BLaER1 (cell line): ENCODE results near the gene ZNF281.
A peak's percentile ranks its signal among the peaks of the same experiment; 100 is the strongest.

Experiments
- H3K27ac ChIP-seq: shearing (Covaris generic); formaldehyde crosslinking; 2 replicates; pipeline ENCODE4 v1.8.1; 2022
- H3K27me3 ChIP-seq: shearing (Covaris generic); formaldehyde crosslinking; 2 replicates; pipeline ENCODE4 v1.8.1; 2022
- H3K36me3 ChIP-seq: shearing (Covaris generic); formaldehyde crosslinking; 2 replicates; pipeline ENCODE4 v1.8.1; 2022
- H3K4me1 ChIP-seq: shearing (Covaris generic); formaldehyde crosslinking; 2 replicates; pipeline ENCODE4 v1.8.1; 2022
- H3K4me2 ChIP-seq: shearing (Covaris generic); formaldehyde crosslinking; 2 replicates; pipeline ENCODE4 v1.8.1; 2022
- H3K4me3 ChIP-seq: shearing (Covaris generic); formaldehyde crosslinking; 2 replicates; pipeline ENCODE4 v1.8.1; 2022
- H3K9ac ChIP-seq: shearing (Covaris generic); formaldehyde crosslinking; 2 replicates; pipeline ENCODE4 v1.8.1; 2022
- H3K9me3 ChIP-seq: shearing (Covaris generic); formaldehyde crosslinking; 2 replicates; pipeline ENCODE4 v1.8.1; 2022
- H4K20me1 ChIP-seq: shearing (Covaris generic); formaldehyde crosslinking; 2 replicates; pipeline ENCODE4 v1.8.1; 2022
- Cebpa-rat ChIP-seq: shearing (Covaris generic); IDR thresholded peaks from 2 replicates; pipeline ENCODE4 v1.8.1; 2022

The ZNF281 gene

DNA sequence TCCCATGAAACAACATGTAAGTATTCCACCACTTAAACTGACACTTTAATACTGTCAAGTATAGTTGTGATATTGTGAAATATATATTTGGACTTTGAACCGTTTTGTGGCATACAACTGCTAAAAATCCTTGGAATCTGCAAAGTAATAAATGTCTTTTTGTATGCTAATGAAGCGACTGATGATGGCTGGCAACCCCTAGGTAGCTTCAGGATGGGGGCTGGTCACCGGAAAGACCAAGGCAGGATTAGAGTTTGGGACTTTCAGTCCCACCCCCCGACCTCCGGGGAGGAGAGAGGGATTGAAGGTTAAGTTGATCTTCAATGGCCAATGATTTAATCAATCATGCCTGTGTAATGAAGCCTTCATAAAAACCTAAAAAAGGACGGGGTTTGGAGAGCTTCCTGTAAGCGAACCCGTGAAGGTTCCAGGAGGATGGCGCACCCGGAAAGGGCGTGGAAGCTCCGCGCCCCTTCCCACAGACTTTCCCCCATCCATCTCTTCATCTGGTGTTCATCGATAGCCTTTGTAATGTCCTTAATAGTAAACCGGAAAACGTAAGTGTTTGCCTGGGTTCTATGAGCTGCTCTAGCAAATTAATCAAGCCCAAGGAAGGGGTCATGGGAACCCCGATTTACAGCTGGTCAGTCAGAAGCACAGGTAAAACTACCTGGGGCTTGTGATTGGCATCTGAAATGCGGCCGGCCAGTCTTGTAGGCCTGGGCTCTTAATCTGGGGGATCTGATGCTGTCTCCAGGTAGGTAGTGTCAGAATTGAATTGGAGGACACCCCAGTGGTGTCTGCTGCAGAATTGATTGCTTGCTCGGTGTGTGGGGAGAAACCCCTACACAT, 1.8 kb upstream of the ZNF281 start:
- no peak overlapping the region for H3K4me2 ChIP-seq
- H4K20me1 ChIP-seq: peaks cover 26% of the 10 kb centered on the region
- H3K9ac ChIP-seq: no peak overlapping the region
- peaks cover 16% of the 10 kb centered on the region for H3K9me3 ChIP-seq
- no peak overlapping the region for H3K4me3 ChIP-seq
- no peak for TF ChIP-seq Cebpa-rat
- peaks cover 31% of the 10 kb centered on the region for H3K4me1 ChIP-seq
- H3K27ac ChIP-seq: no peak overlapping the region
- H3K27me3 ChIP-seq: no peaks in the 10 kb centered on the region
- peaks cover 22% of the 10 kb centered on the region for H3K36me3 ChIP-seq

DNA sequence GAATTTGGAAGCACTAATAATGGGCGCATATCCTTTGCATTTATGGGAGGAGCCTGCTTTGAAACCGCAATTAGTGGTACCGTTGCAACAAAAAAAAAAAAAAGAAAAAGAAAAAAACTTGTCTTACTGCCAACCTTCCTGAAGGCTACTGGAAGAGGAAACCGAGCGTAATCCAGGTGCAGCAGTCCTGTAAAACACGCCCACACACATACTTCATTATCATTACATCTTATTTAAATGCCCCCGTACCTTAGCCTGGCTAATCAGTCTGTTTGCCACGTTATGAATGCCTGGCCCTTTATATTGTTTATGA, 686 bp upstream of the ZNF281 start:
- Histone ChIP-seq H3K9ac (peak overlapping the region; percentile 90), H3K4me1 (peaks cover 41% of the 10 kb centered on the region), H3K27ac (peak overlapping the region; percentile 75), H3K36me3 (peaks cover 31% of the 10 kb centered on the region), H4K20me1 (peaks cover 35% of the 10 kb centered on the region), H3K9me3 (peaks cover 21% of the 10 kb centered on the region), H3K4me3 (peak overlapping the region; percentile 96), H3K27me3 (no peaks in the 10 kb centered on the region), H3K4me2 (peak overlapping the region; percentile 84)
- TF ChIP-seq Cebpa-rat: no peak

DNA sequence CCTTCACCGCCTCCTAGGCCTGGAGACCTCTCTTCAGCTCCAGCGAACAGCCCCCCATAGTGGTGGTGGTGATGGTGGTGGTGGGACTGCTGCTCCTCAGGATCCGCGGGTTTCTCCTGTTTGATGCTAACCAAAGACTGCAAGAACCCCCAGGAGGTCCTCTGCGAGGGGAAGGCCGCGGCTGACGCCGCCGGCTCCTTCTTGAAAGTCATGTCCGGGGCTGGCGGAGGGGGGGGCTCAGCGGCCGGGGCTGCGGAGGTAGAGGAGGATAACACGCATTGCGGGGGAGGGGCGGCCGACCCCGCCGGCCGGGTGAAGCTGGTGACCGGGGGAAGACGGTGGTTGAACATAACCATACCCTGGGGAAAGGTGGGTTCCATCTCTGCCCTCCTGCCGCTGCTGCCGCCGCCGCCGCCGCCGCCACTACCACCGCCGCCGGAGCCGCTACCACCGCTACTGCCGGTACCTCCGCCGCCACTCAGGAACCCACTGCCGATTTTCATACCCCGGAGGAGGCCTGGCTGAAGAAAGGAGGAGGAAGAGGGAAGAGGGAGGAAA, 554 bp downstream of the ZNF281 start:
- Histone ChIP-seq H3K9ac (peak overlapping the region; percentile 90), H3K36me3 (peaks cover 43% of the 10 kb centered on the region), H3K4me3 (peak overlapping the region; percentile 96), H3K9me3 (peaks cover 21% of the 10 kb centered on the region), H3K4me1 (peaks cover 41% of the 10 kb centered on the region), H4K20me1 (peaks cover 48% of the 10 kb centered on the region), H3K27ac (peak overlapping the region; percentile 90), H3K4me2 (peak overlapping the region; percentile 90), H3K27me3 (no peaks in the 10 kb centered on the region)
- no peak for TF ChIP-seq Cebpa-rat

DNA sequence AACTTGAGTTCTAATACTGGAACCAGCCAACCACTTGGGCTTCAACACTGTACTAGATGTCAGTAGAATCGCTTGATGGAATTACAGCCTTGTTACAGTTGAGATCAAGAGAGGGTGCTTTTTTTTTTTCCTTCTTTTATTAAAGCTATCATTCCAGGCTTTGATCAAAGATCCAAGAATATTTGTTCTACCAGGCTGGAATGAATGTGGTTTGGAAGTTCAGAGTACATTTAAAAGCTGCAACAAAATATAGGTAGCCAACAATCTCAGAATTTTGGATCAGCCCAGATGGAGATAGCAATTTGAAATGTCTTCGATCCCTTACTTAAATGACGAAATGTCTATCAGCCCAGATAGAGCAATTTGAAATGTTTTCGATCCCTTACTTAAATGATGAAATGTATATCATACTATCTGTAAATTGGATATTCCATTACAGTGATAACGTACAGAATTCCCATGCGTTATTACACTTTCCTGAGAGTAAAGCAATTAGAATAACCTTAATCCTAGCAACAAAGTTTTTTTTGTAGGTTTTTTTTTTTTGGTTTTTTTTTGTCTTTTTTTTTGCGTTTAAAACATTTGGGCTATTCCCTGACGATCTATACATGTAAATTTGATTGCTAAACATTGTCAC, 3.6 kb downstream of the ZNF281 start:
- no peak for TF ChIP-seq Cebpa-rat
- H3K9ac ChIP-seq: no peak overlapping the region
- H3K4me3 ChIP-seq: peak overlapping the region; percentile 19; the same call in 1 of the 2 replicates
- H3K27ac ChIP-seq: no peak overlapping the region
- peaks cover 52% of the 10 kb centered on the region for H3K36me3 ChIP-seq
- no peaks in the 10 kb centered on the region for H3K27me3 ChIP-seq
- peaks cover 41% of the 10 kb centered on the region for H3K4me1 ChIP-seq
- H3K4me2 ChIP-seq: peak overlapping the region; percentile 31; the same call in 1 of the 2 replicates
- peaks cover 21% of the 10 kb centered on the region for H3K9me3 ChIP-seq
- peaks cover 70% of the 10 kb centered on the region for H4K20me1 ChIP-seq

DNA sequence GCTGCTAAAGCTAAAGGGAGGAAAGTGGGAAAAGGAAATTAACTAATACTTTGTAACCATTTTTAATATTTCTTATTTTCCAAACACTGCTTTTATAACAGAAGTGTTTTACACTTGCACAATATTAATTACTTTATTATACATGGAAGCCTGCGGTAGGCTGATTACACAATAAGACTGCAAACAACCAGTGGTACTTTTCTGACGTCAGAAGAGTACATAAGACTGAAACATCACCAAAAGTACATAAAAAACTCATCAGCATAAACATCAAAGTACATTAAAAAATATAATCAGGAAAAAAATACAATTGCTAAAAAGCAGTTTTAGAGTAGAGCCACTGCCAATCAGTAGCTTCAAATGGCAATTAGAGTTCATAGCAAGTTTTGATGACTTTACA, 4.6 kb downstream of the ZNF281 start:
- Histone ChIP-seq H3K4me1 (peaks cover 35% of the 10 kb centered on the region), H4K20me1 (peaks cover 80% of the 10 kb centered on the region), H3K27ac (no peak overlapping the region), H3K36me3 (peaks cover 52% of the 10 kb centered on the region), H3K4me2 (peak overlapping the region; percentile 31; the same call in 1 of the 2 replicates), H3K4me3 (no peak overlapping the region), H3K9me3 (peaks cover 21% of the 10 kb centered on the region), H3K9ac (no peak overlapping the region), H3K27me3 (no peaks in the 10 kb centered on the region)
- no peak; the same call in 1 of the 2 replicates for TF ChIP-seq Cebpa-rat

DNA sequence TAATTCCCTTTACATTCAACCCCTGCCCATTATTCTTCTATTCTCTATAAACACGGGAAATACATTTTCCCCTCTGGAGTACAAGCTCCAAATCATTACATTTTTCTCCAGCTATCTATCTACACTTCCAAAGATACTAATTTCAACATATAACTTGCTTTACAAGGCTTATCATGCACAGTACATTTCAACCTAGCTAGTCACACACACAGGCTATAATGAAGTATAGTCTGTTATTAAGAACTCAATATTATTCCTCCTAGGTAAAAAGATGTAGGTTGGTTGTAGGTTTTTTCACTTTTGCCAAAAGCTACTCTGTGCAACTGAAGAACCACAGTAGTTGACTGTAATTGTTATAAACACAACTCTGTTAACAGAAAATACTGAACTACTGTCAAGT, 8.1 kb downstream of the ZNF281 start:
- Histone ChIP-seq H3K4me3 (no peak overlapping the region), H3K4me1 (peaks cover 11% of the 10 kb centered on the region; the same call in 1 of the 2 replicates), H3K36me3 (peaks cover 30% of the 10 kb centered on the region)

DNA sequence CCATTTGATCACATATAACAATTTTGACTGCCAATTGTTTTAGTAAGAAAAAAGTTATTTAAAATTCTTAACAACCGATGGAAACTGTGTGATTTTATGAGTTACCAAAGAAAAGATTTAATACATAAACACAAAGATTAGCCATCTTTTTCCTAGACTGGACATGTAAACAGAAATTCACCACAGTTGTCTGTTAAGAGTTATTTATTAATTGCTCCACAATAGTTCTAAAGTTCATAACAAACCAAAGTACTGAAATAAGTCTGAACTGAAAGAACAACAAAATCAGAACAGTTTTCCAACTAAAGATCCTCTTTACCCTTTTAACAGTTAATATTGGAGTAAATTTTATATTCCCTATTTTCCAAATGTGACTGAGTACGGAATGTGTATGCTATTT, 8.6 kb downstream of the ZNF281 start:
- Histone ChIP-seq H3K4me1 (0 out of 2 replicates have a peak, but pooled peaks cover 6% of the 10 kb centered on the region), H3K9ac (no peak overlapping the region), H3K36me3 (peaks cover 32% of the 10 kb centered on the region), H3K4me3 (no peak overlapping the region), H3K27me3 (no peaks in the 10 kb centered on the region), H3K9me3 (peaks cover 5% of the 10 kb centered on the region; the same call in 1 of the 2 replicates), H4K20me1 (peaks cover 73% of the 10 kb centered on the region), H3K4me2 (no peak overlapping the region), H3K27ac (no peak overlapping the region)
- TF ChIP-seq Cebpa-rat: no peak

More for the DNA sequence above, 8.1 kb downstream of the ZNF281 start:
- H4K20me1 ChIP-seq: peaks cover 75% of the 10 kb centered on the region
- H3K9me3 ChIP-seq: peaks cover 5% of the 10 kb centered on the region; the same call in 1 of the 2 replicates
- TF ChIP-seq Cebpa-rat: no peak
- no peak overlapping the region for H3K9ac ChIP-seq
- no peak overlapping the region for H3K27ac ChIP-seq
- H3K4me2 ChIP-seq: no peak overlapping the region
- no peaks in the 10 kb centered on the region for H3K27me3 ChIP-seq

DNA sequence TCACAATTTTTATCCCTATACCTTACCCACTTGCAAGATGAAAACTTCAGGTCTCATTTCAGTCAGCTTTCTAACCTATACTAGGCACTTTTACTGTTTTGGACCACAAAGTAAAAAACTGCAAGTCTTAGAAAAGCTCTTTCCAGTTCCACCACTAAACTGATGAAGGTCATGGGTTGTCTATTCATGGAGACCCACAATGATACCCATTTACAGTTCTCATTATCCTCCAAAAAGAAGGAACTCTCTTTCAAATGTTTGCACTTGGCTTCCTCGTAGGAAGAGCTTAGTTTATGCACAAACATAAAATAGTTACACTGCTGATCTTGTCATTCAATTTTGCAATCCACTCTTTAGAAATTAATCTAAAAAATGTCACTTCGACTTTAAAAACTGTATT, 9.3 kb downstream of the ZNF281 start:
- H4K20me1 ChIP-seq: peaks cover 66% of the 10 kb centered on the region
- no peaks in the 10 kb centered on the region for H3K27me3 ChIP-seq
- no peak overlapping the region for H3K4me3 ChIP-seq
- TF ChIP-seq Cebpa-rat: no peak
- H3K36me3 ChIP-seq: peaks cover 25% of the 10 kb centered on the region
- no peak overlapping the region for H3K4me2 ChIP-seq
- no peak overlapping the region for H3K9ac ChIP-seq
- H3K9me3 ChIP-seq: no peaks in the 10 kb centered on the region
- H3K27ac ChIP-seq: no peak overlapping the region
- no peaks in the 10 kb centered on the region for H3K4me1 ChIP-seq

DNA sequence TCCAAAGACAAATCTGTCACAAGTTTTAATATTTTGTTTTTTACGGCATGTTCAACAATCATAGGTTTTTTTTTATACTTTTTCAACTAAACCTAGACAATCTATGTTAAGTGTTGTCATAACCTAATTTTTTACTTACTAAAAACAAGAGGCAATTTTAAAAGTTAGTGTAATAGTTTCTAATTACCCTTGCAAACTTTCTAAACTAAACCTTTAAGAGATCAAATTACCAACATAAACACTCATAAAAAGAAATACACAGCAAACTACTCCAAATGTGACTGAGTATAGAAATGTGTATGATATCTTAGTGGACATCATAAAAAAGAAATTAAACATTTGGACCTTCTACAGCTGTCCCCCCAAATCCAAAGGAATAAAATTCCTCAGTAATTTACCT, 10.0 kb downstream of the ZNF281 start:
- Histone ChIP-seq H4K20me1 (peaks cover 59% of the 10 kb centered on the region), H3K4me2 (no peak overlapping the region), H3K9me3 (no peaks in the 10 kb centered on the region), H3K36me3 (peaks cover 18% of the 10 kb centered on the region), H3K4me1 (no peaks in the 10 kb centered on the region), H3K9ac (no peak overlapping the region), H3K27ac (no peak overlapping the region), H3K27me3 (no peaks in the 10 kb centered on the region), H3K4me3 (no peak overlapping the region)
- TF ChIP-seq Cebpa-rat: no peak

DNA sequence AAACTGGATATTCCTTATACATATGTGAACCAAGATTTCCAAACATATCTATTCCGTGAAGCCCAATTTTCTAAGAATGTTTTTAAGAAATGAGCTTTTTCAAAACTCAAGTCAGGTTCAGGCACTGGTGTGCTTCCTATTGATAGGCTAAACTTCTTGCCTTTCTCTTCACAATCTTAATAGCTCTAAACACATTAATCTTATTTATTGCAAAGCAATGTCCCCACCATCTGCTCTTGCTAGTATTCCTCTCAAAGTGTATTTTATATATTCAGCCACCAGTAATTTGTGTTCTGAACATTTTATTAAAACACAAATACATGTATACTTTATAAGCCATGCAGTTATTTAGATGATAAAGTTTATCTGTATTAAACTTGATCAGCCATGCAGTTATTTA, 11.5 kb downstream of the ZNF281 start:
- Histone ChIP-seq H3K27me3 (no peaks in the 10 kb centered on the region), H3K9me3 (no peaks in the 10 kb centered on the region), H4K20me1 (peaks cover 51% of the 10 kb centered on the region), H3K9ac (no peak overlapping the region), H3K4me2 (no peak overlapping the region), H3K36me3 (peaks cover 13% of the 10 kb centered on the region), H3K4me1 (no peaks in the 10 kb centered on the region), H3K4me3 (no peak overlapping the region), H3K27ac (no peak overlapping the region)
- TF ChIP-seq Cebpa-rat: no peak
